HG02798 (cell line): ENCODE data around the gene DCTN2.
"Not testable (repeated sequence)": the region's sequence is repeated elsewhere in the genome, so short reads cannot be mapped to it uniquely, and the experiment has no call there.

Experiments
- ATAC-seq: cut with Tn5 transposase; IDR thresholded peaks from one replicate; pipeline ENCODE4 v1.9.1; 2021; ENCODE audit warnings: mild to moderate bottlenecking; ENCODE audit not compliant: unreplicated experiment, poor library complexity

Gene DCTN2

DNA sequence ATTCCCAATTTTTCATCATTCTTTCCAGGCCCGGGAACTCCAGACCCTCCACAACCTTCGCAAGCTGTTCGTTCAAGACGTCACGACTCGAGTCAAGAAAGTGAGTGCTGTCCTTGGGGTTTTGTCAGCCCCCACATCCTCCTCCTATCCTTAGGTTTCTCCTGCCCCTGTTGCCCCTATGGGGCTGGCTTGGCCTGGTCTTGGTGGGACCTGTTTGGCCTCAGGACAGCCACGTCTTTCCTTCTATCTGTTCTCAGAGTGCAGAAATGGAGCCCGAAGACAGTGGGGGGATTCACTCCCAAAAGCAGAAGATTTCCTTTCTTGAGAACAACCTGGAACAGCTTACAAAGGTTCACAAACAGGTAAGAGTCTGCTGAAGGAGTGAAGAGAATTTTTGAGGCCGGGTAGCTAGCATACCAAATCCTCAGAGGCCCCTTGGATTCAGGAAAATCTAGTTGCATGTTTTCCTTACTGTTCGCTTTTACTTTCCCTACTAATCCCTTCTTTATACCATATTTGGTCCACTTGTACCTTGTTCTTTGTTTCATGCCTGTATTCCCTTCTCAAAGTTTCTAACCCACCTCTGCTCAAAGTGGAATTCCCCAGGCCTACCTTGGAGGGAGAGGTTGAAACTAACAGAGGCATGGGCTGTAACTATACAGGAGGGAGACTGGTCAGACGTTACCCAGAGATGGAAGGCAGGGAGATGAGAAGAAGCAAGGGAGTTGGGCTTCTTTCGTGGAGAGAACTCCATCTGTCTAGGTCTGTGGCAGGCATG is 31.2 kb upstream of the DCTN2 start:
- no peak for ATAC-seq

DNA sequence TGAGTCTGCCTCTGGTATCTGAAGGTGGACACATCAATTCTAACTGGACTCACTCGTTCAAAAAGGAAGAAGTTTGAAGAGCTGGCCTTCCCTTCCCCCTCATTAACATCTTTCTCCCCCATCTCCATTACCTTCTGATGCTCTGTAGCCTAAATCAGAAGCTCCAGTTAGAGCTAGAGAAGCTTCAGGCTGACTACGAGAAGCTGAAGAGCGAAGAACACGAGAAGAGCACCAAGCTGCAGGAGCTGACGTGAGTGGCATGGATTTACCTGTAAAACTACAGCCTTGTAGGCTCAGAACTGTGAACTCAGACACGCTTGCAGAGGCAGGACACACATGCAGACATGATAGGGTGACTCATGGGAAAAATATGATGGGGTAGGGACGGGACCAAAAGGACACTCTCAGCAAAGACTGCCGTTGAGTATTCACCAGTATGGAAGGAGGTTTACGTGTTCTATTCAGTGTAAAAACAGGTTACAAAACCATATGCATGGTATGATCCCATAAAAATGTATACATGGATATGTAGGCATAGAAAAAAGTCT is 29.7 kb upstream of the DCTN2 start:
- ATAC-seq = no peak

DNA sequence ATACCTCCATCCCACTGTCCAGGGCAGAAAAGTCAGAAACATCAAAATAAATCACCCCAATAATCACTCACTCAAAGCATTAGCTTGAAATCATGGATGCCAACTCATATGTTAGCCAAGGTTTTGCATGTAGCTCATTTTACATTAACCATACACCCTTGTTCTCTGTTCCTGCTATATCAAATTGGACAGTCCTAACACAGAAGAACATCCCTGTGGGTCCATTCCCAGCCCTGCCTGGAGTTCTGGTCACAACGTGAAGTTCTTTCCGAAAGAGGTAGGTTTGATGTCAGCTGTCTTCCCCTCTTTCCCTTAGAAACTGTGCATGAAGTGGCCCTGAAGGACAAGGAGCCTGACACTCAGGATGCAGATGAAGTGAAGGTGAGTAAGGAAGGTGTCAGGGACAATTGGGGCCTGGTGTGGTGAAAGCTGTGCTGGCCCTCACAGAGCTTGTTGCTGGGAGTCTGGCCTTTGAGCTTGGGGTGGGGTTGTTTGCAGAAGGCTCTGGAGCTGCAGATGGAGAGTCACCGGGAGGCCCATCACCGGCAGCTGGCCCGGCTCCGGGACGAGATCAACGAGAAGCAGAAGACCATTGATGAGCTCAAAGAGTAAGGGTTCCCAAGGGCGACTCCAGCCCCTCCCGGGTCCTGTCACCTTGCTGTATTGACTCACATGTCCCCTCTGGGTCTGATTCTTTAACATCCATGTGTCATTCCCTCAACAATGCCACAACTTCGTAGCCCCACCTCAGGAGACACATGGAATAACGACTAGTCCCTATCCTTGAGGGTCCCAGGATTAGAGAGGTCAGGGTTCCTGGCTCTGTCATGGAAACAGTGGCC is 29.0 kb upstream of the DCTN2 start:
- no peak for ATAC-seq

DNA sequence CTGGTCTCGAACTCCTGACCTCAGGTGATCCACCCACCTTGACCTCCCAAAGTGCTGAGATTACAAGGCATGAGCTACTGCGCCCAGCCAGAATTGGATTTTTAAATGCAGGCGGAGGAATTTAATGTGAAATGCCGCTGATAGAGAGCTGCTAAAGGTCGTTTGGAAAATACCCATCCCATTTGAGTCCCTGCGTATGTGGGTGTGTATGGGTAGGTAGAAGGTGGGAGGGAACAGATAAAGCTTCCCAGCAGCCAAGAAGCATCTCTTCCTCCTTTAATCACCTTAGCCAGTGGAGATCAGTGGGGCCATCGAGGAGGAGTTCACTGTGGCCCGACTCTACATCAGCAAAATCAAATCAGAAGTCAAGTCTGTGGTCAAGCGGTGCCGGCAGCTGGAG is 27.8 kb upstream of the DCTN2 start:
- ATAC-seq = no peak

DNA sequence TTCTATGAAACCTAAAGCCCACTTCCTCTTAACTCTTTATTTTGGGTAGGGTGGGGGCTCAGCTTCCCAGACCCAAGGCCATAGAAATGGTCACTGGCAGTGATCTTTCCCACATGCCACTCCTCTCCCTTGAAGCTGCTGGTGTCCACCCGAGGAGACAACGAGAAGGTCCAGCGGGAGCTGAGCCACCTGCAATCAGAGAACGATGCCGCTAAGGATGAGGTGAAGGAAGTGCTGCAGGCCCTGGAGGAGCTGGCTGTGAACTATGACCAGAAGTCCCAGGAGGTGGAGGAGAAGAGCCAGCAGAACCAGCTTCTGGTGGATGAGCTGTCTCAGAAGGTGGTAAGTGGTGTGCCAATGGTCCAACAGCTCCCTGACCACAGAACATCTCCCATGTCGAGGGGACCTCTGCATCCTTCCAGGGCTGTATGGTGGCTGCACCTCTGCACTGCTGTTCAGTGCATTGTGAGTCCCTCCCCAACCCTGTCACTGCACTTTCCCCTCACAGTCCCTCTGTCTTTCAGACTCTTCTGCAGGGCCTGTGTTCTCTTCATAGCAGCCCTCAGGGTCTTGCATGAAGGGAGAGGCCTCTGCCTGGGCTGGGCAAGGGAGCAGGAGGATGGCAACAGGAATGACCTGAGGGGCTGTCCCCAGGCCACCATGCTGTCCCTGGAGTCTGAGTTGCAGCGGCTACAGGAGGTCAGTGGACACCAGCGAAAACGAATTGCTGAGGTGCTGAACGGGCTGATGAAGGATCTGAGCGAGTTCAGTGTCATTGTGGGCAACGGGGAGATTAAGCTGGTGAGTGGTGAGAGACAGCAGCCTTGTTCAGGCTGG is 25.2 kb upstream of the DCTN2 start:
- no peak for ATAC-seq

DNA sequence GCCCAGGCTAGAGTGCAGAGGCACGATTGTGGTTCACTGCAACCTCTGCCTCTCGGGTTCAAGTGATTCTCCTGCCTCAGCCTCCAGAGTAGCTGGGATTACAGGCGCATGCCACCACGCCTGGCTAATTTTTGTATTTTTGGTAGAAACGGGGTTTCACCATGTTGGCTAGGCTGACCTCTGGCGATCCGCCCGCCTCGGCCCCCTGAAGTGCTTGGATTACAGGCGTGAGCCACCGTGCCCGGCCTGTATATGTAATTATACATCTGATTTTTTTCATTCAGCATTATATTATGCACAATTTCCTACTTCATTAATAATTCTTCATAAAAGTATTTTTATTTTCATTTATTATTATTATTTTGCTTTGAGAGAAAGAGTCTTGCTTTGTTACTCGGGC is 23.4 kb upstream of the DCTN2 start:
- ATAC-seq = not testable (repeated sequence)

DNA sequence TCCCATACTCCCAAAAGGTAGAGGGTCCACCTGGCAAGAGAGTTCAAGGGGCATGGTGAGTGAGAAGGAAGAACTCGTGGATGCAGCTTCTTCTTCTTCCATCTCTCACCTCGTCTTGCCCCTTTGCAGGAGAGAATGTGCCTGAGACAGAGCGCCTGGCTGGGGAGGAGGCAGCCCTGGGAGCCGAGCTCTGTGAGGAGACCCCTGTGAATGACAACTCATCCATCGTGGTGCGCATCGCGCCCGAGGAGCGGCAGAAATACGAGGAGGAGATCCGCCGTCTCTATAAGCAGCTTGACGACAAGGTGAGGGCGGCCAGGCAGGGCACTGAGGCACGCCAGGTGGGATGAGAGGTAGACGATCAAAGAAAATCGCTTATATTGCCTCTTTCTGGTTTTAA is 22.9 kb upstream of the DCTN2 start:
- no peak for ATAC-seq

DNA sequence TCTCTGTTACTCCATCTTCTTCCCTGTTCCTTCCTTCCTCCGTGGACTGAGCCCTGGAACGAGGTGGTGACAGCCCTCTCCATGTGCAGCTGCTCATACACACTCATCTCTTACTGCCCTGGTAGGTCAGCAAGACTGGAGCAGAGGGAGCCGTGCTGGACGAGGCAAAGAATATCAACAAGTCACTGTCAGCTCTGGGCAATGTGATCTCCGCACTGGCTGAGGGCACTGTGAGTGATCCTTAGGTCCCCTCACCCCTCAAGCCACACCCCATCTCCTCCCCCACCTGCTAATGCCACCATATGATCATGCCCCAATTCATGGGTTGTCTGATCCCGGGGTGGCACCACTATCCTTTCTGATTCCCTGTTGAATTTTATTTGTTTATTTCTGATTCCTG is 21.8 kb upstream of the DCTN2 start:
- no peak for ATAC-seq

DNA sequence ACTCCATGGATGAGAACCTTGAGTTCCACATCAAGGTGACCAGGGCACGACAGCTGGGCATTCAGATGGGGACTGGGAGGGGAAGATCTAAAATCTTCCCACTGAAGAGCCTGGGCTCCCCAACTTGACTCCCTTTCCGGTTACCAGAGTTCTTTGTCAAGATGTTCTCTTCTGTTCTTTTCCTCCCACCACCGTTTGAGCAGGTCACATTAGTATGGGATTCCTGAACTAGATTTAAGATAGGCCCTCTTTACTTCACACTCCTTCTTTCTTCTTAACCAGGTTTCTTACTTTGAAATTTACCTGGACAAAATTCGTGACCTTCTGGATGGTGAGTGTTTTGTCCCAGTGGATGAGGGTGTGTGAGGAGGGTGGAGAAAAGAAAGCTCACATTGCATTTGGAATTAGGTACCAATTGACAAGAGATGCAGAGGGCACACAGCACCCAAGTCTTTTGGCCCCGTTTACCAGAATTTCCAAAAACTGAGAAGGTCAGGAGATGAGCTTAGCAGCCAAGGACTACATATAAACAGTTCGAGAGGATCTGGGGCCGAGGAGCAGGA is 17.3 kb upstream of the DCTN2 start:
- no peak for ATAC-seq

DNA sequence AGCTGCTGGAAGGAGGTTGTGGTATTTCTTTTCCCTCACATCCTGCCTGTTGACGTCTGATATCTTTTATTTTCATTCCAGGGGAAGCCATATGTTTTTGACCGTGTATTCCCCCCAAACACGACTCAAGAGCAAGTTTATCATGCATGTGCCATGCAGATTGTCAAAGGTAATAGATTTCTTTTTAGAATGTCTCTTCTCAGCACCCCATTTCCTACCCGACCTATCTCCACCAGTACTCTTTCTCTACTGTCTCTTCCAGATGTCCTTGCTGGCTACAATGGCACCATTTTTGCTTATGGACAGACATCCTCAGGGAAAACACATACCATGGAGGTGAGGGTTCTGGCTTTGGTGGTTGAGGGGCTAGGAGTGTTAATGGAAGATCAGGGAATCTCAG is 16.4 kb upstream of the DCTN2 start:
- ATAC-seq = no peak

DNA sequence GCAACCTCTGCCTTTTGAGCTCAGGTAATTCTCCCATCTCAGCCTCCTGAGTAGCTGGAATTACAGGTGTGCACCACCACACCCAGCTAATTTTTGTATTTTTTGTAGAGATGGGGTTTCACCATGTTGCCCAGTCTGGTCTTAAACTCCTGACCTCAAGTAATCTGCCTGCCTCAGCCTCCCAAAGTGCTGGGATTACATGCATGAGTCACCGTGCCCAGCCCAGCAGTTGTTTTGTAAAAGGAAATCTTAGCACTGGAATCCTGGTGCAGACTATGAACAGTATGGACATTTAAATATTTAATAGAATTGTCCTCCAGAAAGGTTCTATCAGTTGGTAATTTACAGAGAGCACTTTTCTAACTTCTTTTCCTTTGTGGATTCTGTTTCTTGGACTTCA is 14.1 kb upstream of the DCTN2 start:
- ATAC-seq = not testable (repeated sequence)

DNA sequence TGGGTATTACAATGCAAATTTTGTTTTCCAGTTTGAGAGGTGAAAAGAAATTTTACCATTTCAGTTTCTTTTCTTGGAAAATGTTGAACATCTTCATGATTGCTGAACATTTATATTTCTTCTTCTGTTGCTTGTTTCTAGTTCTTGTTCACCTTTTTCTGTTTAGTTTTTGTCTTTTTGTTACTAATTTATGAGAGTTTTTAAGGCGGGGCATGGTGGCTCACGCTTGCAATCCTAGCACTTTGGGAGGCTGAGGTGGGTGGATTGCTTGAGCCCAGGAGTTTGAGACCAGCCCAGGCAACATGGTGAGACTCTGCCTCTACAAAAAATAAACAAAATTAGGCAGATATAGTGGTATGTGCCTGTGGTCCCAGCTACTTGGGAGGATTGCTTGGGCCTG is 13.5 kb upstream of the DCTN2 start:
- no peak for ATAC-seq

DNA sequence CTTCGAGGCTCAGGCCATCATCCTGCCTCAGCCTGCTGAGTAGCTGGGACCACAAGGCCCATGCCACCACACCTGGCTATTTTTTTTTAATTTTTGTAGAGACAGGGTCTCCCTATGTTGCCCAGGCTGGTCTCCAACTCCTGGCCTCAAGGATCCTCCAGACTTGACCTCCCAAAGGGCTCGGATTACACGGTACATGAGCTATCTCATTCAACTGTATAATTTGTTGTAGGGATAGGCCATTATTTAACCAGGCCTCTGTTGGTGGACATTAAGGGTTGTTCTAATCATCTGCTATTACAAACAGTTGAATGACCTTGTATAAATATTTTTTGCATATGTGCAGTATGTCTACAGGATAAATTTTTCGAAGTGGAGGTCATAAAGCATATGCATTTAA is 11.9 kb upstream of the DCTN2 start:
- no peak for ATAC-seq

DNA sequence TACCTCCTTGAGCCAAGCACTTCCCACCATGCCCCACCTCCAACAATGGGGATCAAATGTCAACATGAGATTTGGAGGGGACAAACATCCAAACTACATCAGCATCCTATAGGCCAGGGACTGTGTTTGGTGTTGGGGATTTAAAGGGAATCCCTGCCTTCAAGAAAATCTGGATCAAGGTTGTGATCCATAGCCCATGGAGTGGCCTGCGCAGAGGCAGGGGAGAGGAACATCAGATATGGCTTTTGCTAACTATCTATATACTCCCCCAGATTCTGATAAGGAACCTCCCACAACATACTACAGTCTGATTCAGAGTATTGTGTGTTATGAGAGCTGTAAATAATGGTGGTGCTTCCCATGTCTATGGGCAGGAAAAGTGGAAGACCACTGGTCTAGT is 7.9 kb upstream of the DCTN2 start:
- no peak for ATAC-seq

DNA sequence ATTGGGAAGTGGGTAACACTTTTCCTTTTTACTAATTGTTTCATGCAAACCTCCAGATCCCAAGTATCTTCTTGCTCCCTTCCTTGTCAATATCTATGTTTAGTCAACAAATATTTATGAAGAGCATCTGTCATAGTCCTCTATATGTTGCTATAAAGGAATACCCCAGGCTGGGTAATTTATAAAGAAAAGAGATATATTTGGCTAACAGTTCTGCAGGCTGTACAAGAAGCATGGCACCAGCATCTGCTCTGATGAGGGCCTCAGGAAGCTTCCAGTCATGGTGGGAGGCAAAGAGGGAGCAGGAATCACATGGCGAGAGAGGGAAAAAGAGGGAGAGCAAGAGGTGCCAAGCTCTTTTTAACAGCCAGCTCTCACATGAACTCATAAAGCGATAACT is 7.5 kb upstream of the DCTN2 start:
- ATAC-seq = no peak

DNA sequence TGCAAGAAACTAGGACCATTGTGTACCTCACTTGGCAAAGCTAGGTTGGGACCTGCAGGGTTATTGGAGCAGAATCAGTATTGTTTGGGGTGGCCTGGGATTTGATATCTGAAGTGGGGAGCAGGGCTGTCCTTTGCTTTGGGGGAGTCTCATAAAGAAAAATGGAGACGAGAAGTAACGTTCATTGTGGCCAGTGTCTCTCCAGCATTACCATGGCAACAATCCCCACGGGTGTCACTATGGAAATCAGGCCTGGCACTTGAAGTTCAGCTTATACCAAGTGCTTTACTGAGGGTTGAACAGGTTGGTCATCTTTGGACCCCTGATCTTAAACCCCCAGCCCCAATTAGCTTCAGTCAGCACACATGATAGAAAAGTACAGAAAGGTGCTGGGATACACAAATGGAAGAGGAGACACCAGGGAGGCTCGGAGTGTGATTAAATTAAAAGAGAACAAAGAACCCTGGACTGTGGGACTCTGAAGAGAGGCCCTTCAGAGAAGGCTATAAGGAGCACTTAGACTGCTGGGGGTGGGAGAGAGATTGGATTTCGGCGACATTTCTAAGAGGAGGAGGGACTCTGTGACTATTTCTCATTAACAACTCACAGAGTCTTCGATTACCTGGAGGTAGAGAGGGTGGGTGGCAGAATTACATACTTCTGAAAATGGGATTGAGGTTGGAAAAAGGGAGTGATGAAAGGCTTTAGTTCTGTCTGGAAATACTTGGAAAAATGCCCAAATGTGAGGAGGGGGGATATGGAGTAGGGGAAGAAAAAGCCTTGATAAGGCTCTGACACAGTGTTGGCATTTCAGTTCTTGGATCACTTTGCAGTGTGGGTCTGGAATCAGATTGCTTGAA is 6.6 kb upstream of the DCTN2 start:
- no peak for ATAC-seq

DNA sequence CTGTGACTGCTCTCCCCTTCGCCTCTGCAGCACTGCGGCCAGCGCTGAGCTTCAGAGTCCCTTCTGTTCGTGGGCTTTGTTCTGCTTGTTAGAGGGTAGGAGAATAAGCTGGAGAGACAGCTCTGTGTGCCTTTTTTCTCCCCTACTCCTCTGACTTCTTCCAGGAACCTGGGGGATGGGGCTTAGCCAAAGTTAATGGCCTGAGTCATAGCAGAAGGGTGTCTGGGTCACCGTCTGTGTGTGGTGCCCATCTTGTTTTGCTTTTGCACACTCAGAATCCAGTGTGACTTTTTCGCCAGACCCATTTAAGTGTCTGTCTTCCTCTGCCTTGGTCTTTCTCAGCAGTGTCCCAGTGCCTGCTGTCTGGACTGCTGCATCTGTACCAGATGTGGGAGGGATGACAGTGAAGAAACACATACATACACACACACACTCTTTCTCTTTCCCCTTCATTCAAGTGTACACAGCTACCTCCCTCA is 5.9 kb upstream of the DCTN2 start:
- no peak for ATAC-seq

DNA sequence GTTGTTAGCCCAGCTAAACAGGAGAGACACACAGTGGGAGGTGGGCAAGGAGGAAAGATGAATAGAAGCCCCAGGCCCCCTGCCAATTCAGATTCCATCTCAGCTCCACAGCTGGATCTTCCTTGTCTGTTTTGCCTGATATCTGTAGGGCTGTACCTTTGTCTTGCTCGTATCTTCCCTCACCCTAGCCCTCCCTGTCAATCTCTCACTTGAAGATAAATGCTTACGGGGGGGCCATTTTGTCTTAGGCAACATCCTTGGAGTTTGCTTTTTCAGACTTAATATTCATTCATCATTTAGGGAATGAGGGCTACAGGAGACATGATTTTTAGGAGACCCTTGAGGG is 5.3 kb upstream of the DCTN2 start:
- no peak for ATAC-seq

DNA sequence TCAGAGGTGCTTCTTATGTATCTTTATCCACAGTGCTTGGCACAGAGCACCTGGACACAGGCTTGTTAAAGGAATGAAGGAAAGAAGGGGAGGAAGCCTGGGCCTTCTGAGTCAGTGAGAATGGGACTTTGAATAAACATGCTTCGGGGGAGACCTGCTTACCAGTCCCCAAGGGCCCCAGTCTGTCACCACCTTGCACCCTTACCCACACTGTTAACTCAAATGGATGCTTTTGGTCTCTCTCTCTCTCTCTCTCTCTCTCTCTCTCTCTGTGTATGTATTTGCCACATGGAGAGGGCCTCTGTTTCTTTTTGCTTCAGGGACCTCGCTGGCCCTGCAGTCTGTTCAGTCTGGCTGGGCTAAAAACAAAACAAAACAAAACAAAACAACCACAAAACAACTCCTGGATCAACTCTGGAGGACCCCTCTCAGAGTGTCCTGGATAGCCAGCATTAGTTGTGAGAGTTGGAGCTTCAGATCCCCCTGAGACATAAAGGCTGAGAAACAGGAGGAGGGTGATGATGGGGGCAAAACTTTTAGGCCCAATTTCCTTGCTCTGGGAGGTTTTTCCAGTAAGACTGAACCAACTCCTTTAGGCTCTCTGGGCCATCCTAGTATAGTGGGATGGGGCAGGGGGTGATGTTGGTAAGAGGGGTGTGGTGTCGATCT is 4.8 kb upstream of the DCTN2 start:
- no peak for ATAC-seq
